ENCODE results near the gene PLA2G12A.

PLA2G12A gene

DNA sequence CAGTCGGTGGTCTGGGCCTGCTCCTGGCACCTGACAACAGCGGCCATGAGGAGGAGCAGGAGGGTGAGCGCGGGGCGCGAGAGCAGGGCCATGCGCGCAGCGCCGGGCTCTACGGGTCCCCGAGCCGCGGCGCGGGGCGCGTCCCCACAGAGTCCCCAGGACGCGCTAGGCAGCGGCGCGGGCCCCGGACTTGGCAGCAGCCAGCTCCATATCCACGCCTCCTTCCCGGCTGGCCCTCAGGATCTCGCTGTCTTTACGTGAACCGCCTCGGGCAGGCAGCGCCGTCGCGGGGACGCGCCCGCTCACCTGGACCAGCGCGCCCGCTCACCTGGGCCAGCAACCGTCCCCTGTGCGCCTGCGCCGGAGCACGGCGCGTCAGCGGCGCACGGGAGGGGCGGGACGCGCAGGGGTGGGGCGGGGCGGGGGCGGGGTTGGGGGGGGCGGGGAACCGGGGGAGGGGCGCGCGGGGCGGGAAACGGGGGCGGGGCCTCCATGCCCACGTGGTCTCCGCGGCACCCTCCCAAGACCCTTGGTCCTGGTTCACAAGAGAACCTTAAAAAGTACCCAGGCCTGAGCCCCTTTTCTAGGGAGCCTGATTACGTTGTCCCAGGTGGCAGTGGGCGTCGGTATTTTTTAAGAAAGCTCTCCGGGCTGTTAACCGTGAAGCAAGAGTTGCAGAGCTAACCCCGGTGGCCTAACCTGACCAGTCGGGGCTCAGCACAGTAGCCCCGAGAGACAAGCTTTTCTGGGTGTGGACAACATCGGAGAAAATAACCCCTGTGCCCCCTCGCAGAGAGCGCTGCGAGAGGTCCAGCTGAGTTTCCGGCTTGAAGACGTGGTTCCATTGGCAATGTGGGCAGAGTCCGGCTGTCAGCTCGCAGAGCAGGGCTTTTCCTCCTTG is at the start of gene PLA2G12A:
PLA2G12A (minus strand) TSS at position 353 of the 901 bp plus-strand sequence; CDS start at position 92, 261 bp downstream.
- DNase-seq, result peak; percentile 78 to 84

DNA sequence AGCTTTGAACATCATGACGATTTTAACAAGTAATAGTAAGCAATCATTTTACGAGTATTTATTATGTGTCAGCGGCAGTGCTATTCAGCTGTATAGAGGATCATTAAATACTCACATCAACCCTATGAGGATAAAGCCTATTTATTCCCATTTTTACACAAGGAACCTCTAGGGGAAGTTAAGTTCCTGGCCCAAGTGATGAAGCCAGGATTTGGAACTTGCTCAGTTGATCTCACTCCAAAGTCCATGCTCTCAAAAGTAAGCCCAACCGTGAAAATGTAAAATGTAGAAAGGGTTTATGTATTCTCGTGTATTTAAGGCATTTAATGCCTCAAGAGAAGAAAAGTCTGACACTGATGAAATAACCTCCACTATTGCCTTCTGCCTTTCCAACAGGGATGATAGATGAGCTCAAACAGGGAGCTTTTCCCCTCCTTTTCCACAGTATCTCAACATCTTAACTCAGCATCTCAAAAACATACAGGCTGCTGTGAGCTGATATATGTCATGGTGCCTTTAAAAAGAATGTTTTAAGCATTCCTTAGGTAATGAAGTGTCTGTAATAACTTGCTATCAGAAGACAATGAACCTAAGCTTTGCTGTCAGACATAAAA is 35.0 kb upstream of the PLA2G12A start:
- no peak for DNase-seq

DNA sequence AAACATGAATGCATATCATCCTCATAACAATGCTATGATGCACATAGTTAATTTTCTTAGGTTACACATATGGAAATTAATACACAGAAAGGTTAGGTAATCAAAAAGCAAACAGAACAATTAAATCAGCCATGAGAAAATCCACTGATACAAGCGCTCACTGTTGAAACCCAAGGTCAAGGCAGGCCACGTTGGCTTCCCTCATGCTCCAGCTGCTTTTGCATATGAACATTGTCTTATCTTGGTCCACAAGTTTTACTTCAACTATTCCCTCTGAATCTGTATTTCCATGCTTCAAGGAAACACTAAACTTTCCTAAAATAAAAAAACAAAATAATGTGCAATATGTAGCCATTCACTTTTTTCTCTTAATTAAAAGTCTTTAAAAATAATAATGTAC is 34.5 kb upstream of the PLA2G12A start:
- DNase-seq, result no peak

DNA sequence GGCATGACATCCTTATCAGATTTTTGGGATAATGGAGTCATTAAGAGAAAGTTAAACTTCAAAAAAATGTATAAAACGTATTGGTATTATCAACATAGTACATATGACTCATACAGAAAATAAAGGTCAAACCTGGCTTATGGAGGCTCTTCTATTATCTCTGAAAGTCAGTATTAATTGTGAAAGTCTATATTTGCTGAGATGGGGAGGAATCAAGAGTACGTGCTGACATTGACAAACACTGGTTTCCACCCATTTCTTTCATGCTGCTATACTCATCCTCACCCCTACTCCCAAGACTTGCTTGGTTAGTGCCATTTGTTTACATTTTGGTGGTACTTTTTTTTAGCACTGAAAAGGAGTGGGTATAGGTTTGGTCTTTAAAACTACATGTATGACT is 30.8 kb upstream of the PLA2G12A start:
- DNase-seq, result no peak

DNA sequence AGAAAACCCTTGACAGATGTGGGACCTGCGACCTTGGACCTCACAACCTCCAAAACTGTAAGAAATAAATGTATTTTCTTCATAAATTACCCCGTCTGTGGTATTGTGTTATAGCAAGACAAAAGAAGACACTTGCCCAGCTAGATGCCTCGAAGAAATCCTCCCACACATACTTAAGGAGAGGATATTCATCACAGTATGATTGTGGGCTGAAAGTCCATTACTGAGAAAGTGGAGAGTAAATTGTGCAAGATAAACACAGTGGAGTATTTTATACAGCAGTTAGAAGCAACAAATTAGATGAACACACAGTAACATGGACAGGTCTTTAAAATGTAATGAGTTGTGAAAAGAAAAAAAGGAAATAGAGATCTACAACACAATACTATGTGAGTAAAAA is 25.8 kb upstream of the PLA2G12A start:
- DNase-seq, result no peak

DNA sequence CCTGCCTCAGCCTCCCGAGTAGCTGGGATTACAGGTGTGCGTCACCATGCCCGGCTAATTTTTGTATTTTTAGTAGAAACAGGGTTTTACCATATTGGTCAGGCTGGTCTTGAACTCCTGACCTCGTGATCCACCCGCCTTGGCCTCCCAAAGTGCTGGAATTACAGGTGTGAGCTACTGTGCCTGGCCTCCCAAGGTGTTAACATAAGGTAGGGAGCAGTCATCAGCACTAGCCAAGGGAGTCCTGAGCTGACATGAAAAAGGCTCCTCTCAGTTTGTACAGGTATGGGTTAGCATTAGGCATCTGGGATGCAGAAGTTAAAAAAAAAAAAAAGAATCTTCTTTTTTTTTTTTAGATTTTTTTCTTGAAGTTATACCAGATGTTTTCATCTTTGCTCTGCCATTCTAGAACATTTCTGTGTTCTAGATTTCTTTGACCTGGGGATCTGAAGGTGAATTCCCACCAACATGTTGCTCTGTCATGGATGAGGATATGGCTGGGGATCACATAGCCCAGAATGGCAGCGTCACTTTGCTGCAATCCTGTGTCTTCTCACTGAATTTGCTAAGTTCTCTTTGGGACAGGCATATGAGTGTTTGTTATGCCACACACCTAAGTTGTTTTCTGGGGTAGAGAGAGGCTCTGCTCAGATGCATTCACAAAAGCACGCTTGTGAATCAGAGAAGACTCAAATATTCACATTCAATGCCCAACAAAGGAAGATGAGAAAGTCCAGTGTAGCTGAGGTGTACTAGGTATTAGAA is 24.4 kb upstream of the PLA2G12A start:
- DNase-seq, result peak in 1 of 2 experiments; percentile 23

DNA sequence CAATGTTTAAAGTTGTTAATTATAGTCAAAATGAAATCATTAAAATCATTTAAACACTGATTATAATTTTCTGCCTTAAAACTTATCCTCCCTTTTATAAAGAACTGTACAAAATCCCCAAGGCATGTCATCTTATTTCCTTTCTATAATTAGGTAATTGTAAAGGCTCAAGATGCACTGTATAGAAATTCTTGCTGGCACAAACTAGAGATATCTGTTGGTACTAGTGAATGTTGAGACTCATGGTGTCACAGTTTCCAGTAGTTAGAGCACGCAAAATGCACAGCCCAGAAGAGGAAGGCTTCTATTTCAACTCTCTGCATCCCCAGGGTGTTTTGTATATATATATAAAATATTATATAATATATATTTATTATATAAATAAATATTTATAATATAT is 22.7 kb upstream of the PLA2G12A start:
- no peak for DNase-seq

DNA sequence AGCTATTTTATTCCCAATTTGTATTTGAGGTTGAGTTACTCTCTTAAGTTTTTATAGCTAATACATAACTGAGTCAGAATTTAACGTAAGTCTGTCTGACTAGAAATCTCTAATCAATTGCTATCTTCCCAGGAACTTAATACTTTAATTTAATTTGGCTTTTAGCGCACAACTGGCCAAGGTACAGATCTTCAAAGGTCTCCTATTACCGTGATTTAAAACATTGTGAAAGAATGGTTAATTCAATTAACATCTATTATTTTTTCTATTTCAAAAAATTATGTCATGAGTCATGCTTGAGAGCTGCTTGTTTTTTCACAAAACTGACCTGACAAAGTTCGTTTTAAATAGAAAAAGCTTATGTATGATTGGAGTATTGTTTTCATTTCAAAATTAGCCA is 22.0 kb upstream of the PLA2G12A start:
- no peak for DNase-seq

DNA sequence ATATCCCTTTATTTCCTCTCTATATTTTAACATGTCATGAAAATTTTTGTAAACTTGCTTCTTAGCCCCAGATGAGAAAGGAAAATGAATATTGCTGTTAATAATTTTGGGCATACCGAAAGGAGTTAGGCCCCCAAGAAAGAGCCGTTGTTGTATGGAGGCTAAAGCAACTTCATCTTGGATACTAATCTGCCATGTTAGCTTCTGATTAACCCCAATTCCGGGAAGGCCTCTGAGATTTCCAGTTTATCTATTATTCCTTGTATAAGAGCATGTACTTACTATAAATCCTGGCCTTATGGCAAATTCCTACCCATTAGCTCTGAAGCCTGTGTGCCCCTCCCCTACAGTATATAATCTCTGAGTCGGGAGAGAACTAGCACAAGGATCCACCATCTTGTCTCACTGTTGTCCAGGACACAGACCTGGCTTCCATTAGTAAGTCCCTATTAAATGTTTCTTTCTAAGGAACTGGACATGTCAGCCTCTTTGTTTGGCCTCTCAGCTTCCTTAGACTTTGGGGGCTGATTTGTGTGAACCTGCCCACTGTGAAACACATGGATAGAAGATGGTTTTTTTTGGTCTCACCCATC is 20.9 kb upstream of the PLA2G12A start:
- DNase-seq, result no peak

DNA sequence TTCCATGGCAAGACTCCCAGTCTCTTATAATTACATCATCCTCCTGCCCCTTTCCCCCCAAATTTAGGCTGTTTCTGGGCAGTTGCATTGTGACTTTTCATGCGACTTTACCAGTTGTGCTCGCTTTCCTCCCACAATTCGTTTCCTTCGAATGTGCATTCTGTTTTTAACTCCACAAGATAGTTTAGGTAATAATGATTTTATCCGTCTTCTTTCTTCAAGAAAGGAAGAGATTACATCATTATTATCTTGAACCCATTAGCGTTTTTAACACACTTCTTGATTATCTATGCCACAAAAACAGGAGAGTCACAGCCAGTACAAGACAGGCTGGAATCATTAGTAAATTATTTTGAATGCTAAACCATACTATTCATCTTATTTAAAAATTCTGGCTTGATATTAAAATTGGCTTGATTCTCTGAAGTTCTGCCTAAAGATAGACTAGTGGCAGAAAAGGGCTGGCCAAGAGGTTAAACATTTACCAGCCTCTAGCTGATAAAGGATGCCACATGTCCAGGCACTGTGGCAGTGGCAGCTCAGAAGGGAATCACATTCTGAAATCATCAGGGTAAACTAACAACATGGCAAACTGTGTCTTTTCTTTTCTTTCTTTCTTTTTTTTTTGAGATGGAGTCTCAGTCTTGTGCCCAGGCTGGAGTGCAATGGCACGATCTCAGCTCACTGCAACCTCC is 19.7 kb upstream of the PLA2G12A start:
- DNase-seq, result no peak

DNA sequence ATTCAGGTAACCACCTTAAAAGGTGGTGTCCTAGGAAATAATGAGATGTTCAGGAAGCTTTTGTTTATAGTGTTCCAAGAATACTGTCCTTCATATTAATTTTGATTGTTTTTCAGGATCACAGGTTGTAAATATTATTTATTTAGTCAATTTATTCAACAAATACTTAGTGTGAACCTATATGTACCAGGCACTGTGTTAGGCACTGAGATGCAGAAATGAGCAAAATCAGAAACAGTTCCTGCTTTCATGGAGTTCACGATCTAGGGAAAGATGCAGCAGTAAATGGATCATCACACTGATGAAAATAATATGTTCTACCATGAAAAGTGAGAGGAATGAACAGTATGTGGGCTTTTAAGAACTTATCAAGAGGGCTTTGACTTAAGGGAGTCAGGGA is 18.2 kb upstream of the PLA2G12A start:
- no peak for DNase-seq

DNA sequence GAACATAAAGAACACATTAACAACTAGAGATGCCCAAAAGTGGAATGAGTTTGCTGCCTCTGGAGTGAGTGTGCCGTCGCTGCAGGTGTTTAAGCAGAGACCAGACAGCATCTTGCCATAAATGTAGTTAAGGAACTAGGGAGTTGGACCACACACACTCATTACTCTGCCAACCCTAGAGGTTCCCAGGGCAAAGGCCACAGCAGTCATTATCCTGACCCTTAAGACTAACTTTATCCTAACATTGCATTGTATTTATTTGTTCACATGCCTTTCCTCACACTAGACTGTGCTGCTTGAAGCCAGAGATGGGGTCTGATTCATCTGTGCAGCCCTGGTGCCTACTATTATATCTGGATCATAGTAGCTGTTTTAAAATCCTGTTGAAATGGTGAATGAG is 16.9 kb upstream of the PLA2G12A start:
- DNase-seq, result no peak

DNA sequence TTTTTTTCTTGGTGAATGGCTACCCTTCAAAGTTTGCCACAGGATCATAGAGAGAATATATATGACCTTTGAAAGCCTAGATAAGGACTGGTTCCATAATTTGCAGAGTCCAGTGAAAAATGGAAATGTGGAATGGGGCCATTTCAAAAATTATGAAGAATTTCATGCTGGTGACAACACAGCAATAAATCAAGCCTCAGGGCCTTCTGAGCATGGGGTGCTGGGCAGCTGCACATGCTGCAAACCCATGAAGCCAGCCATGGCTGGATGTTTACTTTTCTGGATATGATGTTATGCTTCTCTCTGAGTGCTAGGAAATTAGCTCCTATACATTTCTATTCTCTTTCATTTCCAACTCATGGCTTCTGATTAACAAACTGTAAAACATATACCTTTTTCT is 16.0 kb upstream of the PLA2G12A start:
- no peak for DNase-seq

DNA sequence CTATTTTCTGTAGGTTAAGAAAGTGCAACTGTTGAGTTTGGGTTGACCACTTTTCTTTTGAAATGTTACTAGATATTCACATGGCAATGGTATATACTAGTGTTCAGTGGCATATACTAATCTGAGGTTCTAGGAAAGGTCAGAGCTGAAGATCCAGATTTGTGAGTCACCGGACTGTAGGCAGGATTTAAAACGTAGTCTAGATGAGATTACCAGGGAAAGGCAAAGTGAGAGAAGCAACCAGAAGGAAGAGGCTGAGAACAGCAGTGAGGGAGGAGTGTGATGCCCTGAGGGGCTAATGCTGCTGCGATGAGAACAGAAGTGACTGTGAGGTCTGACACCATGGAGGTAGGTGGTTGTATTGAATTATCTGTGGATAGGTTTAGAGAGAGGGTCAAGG is 9.7 kb upstream of the PLA2G12A start:
- no peak for DNase-seq

DNA sequence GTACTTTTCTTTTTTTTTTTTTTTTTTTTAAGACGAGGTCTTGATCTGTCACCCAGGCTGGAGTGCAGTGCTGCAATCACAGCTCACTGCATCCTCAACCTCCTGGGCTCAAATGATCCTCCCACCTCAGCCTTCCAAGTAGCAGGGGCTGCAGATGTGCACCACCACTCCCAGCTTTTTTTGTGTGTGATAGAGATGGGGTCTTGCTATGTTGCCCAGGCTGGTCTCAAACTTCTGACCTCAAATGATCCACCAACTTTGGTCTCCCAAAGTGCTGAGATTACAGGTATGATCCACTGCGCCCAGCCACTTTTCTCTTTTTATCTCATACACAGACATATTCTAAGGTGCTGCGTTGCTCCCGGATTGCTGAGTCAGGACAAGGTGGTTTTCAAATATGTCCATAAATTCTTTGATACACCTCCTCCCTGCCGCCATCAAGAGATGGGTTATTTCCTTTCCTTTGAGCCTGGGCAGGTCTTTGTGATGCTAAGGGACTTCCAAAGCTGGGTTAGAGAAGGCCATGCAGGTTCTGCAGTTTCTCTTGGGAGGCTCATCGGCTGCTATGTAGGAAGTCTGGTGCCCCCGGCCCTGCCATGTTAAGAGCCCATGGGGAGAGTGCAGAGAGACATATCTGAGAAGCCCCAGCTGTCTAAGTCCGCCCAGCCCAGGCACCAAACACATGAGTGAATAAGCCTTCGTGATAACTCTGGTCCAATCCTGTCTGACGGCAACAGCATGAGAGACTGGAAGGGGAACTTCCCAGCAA is 8.4 kb upstream of the PLA2G12A start:
- no peak for DNase-seq

DNA sequence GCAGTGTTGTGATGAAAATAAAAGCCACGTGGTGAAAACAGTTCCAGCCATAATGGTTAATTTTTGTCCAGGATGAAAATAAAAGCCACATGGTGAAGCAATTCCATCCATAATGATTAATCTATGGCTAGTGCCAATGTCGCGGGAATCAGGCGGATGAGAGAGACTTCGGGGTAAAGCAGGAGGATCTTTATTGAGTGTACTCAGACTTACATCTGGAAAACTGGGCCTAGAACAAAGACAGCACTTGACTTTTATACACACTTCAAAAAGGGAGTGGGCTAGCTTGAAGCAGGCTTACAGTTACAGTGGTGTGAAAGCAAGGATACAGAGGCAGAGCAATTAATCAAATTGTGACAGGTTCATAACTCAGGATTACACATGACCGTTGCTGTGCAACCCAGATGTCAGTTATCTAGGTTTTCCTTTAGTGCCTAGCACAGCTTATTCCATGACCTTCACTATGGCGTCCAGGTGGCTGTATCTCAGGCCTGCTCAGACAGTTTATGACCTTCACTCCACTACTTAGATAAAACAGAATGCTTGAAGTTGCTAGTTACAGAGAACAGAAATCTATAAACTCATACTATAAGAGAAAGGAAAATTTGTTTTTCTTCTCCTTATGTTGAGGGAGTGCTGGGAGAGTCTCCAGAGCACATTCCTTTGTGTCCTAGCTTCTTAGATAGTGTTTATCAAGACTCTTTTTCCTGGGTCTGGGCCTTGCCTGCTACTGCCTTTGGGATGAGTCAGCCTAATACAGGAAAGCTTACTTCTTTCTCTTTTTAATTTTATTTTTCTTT is 5.9 kb upstream of the PLA2G12A start:
- no peak for DNase-seq

DNA sequence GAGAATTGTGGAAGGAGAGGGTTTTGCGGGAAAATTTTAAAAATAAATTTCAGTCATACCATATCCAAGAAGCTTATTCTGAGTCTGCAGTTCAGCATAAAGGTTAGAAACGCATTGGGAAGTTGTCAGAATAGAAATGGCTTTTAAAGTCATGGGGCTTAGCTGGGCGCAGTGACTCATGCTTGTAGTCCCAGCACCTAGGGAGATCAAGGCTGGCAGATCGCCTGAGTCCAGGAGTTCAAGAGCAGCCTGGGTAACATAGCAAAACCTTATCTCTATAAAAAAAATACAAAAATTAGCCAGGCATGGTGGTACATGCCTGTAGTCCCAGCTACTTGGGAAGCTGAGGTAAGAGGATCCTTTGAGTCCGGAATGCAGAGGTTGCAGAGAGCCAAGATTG is 3.9 kb upstream of the PLA2G12A start:
- no peak for DNase-seq

DNA sequence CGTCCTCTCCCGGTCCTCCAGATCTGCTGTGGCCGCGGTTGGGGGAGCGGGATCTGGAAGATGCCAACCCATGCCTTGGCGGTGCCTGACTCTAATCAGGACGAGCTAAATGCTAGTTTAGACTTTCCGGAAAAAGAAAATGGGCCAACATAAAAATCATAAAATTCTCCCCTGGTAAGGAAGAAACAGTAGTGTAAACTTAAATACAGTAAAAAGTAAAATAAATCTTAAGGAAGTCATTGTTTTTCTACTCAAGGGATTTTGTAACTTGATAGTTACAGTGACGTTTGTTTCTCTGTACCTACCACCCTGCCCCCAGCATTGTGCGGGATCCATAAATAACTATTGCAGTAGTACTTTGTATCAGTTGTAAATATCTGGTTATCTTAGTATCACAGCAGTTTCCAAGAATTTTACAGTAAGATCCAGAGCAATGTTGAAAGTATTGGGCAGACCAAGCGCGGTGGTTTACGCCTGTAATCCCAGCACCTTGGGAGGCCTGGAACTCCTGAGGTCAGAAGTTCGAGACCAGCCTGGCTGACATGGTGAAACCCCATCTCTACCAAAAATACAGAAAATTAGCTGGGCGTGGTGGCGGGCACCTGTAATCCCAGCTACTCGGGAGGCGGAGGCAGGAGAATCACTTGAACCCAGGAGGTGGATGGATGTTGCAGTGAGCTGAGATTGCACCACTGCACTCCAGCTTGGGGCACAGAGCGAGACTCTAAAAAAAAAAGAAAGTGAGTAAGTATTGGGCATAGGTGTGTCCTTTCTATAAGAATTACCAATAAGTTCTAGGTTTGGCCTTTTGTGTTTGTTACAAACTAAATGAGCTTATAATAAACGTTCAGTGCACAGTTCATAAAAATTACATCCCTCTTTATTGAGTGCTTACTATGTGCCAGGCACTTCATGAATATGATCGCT is 1.0 kb upstream of the PLA2G12A start:
- DNase-seq, result no peak

DNA sequence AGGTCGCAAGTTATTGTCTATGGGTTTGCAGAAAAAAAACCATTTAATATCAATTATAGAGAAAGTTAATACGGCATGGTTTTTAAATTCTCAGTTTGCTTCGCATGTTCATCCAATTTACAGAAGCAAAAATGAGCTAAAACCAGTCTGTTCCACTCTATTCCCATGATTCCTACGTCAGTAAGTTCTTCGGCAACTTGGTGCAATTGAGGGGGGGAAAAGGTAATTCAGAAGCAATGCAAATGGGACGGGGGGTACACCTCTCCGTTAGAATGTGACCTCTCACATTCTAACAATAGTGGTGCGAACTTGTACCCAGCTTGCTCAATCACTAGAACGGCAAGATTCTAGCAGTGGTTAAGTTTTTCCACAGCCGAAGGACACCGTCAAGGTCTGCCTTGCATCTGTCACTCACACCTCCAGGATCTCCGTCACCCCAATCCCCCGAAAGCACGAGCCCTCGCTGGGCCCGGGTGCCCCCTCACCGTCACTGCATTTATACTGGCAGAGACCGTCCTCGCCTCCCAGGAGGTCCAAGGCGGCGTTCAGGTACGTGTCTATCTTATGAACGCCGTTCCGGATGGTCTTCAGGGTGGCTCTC is 653 bp downstream of the PLA2G12A start:
- no peak for DNase-seq

All from activated T-cell treated with anti-CD3 and anti-CD28 coated beads, Interleukin-2, amount 50 U/mL, for 48 hours (primary cell).